IPS-18a (cell line): Measurements from ENCODE around the gene PTPN14.
"Not testable (repeated sequence)": the region's sequence is repeated elsewhere in the genome, so short reads cannot be mapped to it uniquely, and the experiment has no call there.

Experiments
- H3K27ac ChIP-seq: one replicate; pipeline ENCODE4 v1.5.1; 2013; ENCODE audit warnings: low read length
- H3K27me3 ChIP-seq: one replicate; pipeline ENCODE4 v1.6.1; 2013; ENCODE audit warnings: mild to moderate bottlenecking, low read length; ENCODE audit not compliant: control insufficient read depth, insufficient read depth
- H3K36me3 ChIP-seq: one replicate; pipeline ENCODE4 v1.6.1; 2013; ENCODE audit warnings: low read depth, low read length; ENCODE audit not compliant: control insufficient read depth
- H3K4me1 ChIP-seq: one replicate; pipeline ENCODE4 v1.6.1; 2013; ENCODE audit warnings: low read depth, low read length; ENCODE audit not compliant: control insufficient read depth
- H3K4me3 ChIP-seq: one replicate; pipeline ENCODE4 v1.5.1; 2013; ENCODE audit warnings: low read length
- H3K9ac ChIP-seq: one replicate; pipeline ENCODE4 v1.6.1; 2013; ENCODE audit warnings: mild to moderate bottlenecking, low read length, moderate library complexity
- H3K9me3 ChIP-seq: one replicate; pipeline ENCODE4 v1.6.1; 2013; ENCODE audit warnings: low read depth, low read length; ENCODE audit not compliant: control insufficient read depth

The PTPN14 gene

GRCh38 chr1:214582289-214582891 is 31.0 kb upstream of the PTPN14 start:
- Histone ChIP-seq H3K27ac (no peak overlapping the region), H3K9ac (no peak overlapping the region), H3K4me1 (peaks cover 12% of the 10 kb centered on the region), H3K36me3 (no peaks in the 10 kb centered on the region), H3K27me3 (no peaks in the 10 kb centered on the region), H3K9me3 (no peaks in the 10 kb centered on the region), H3K4me3 (no peak overlapping the region)

- Histone ChIP-seq H3K4me3 (no peak overlapping the region), H3K27me3 (no peaks in the 10 kb centered on the region), H3K9ac (no peak overlapping the region), H3K36me3 (no peaks in the 10 kb centered on the region), H3K4me1 (peaks cover 12% of the 10 kb centered on the region), H3K9me3 (no peaks in the 10 kb centered on the region), H3K27ac (no peak overlapping the region)
Observed at GRCh38 chr1:214581785-214582184, 30.4 kb upstream of the PTPN14 start.

- H3K9me3 ChIP-seq = peaks cover 11% of the 10 kb centered on the region
- no peak overlapping the region for H3K27ac ChIP-seq
- no peaks in the 10 kb centered on the region for H3K36me3 ChIP-seq
- no peak overlapping the region for H3K4me3 ChIP-seq
- no peaks in the 10 kb centered on the region for H3K27me3 ChIP-seq
- peaks cover 12% of the 10 kb centered on the region for H3K4me1 ChIP-seq
- no peak overlapping the region for H3K9ac ChIP-seq
Observed at GRCh38 chr1:214579183-214579582, 27.8 kb upstream of the PTPN14 start.

GRCh38 chr1:214576120-214576519 is 24.7 kb upstream of the PTPN14 start:
- not testable (repeated sequence) for H3K4me1 ChIP-seq, H3K9ac ChIP-seq, H3K36me3 ChIP-seq, H3K4me3 ChIP-seq, H3K27me3 ChIP-seq, H3K27ac ChIP-seq
- peaks cover 11% of the 10 kb centered on the region for H3K9me3 ChIP-seq

GRCh38 chr1:214574598-214575411 is 23.4 kb upstream of the PTPN14 start:
- no peaks in the 10 kb centered on the region for H3K27me3 ChIP-seq
- H3K36me3 ChIP-seq = no peaks in the 10 kb centered on the region
- no peak overlapping the region for H3K4me3 ChIP-seq
- H3K9ac ChIP-seq = no peak overlapping the region
- no peak overlapping the region for H3K27ac ChIP-seq
- peaks cover 11% of the 10 kb centered on the region for H3K9me3 ChIP-seq
- H3K4me1 ChIP-seq = no peaks in the 10 kb centered on the region

GRCh38 chr1:214573386-214574318 is 22.2 kb upstream of the PTPN14 start:
- H3K4me3 ChIP-seq = no peak overlapping the region
- H3K4me1 ChIP-seq = no peaks in the 10 kb centered on the region
- no peak overlapping the region for H3K27ac ChIP-seq
- H3K9me3 ChIP-seq = peaks cover 11% of the 10 kb centered on the region
- no peaks in the 10 kb centered on the region for H3K27me3 ChIP-seq
- H3K36me3 ChIP-seq = no peaks in the 10 kb centered on the region
- no peak overlapping the region for H3K9ac ChIP-seq

GRCh38 chr1:214571281-214571680 is 19.9 kb upstream of the PTPN14 start:
- no peak overlapping the region for H3K27ac ChIP-seq
- peaks cover 8% of the 10 kb centered on the region for H3K9me3 ChIP-seq
- no peaks in the 10 kb centered on the region for H3K4me1 ChIP-seq
- H3K27me3 ChIP-seq = no peaks in the 10 kb centered on the region
- H3K4me3 ChIP-seq = no peak overlapping the region
- no peak overlapping the region for H3K9ac ChIP-seq
- no peaks in the 10 kb centered on the region for H3K36me3 ChIP-seq

GRCh38 chr1:214570442-214570841 is 19.0 kb upstream of the PTPN14 start:
- no peak overlapping the region for H3K4me3 ChIP-seq
- no peaks in the 10 kb centered on the region for H3K36me3 ChIP-seq
- no peaks in the 10 kb centered on the region for H3K4me1 ChIP-seq
- no peaks in the 10 kb centered on the region for H3K9me3 ChIP-seq
- H3K9ac ChIP-seq = no peak overlapping the region
- no peak overlapping the region for H3K27ac ChIP-seq
- no peaks in the 10 kb centered on the region for H3K27me3 ChIP-seq

GRCh38 chr1:214569357-214570004 is 18.1 kb upstream of the PTPN14 start:
- H3K9ac ChIP-seq = no peak overlapping the region
- no peaks in the 10 kb centered on the region for H3K9me3 ChIP-seq
- no peaks in the 10 kb centered on the region for H3K36me3 ChIP-seq
- H3K27ac ChIP-seq = no peak overlapping the region
- H3K27me3 ChIP-seq = no peaks in the 10 kb centered on the region
- no peak overlapping the region for H3K4me3 ChIP-seq
- H3K4me1 ChIP-seq = no peaks in the 10 kb centered on the region

GRCh38 chr1:214568328-214568727 is 16.9 kb upstream of the PTPN14 start:
- Histone ChIP-seq H3K36me3 (no peaks in the 10 kb centered on the region), H3K9ac (no peak overlapping the region), H3K4me3 (no peak overlapping the region), H3K4me1 (no peaks in the 10 kb centered on the region), H3K27ac (no peak overlapping the region), H3K27me3 (no peaks in the 10 kb centered on the region), H3K9me3 (no peaks in the 10 kb centered on the region)

GRCh38 chr1:214567481-214567980 is 16.1 kb upstream of the PTPN14 start:
- no peaks in the 10 kb centered on the region for H3K27me3 ChIP-seq
- no peaks in the 10 kb centered on the region for H3K4me1 ChIP-seq
- H3K9me3 ChIP-seq = no peaks in the 10 kb centered on the region
- H3K27ac ChIP-seq = no peak overlapping the region
- no peak overlapping the region for H3K4me3 ChIP-seq
- no peaks in the 10 kb centered on the region for H3K36me3 ChIP-seq
- H3K9ac ChIP-seq = no peak overlapping the region
